IPS-11a (cell line): ENCODE results near the gene ZNF207.
"Not testable (repeated sequence)": the region's sequence is repeated elsewhere in the genome, so short reads cannot be mapped to it uniquely, and the experiment has no call there.

Experiments used
- H3K4me3 ChIP-seq: one replicate; pipeline ENCODE4 v1.5.1; 2013; ENCODE audit warnings: low read depth, low read length, control low read depth

Gene ZNF207

GRCh38 chr17:32385971-32386370, 36.0 kb downstream of the ZNF207 start:
- H3K4me3 ChIP-seq, result no peak overlapping the region

- H3K4me3 ChIP-seq, result no peak overlapping the region
Observed at GRCh38 chr17:32386844-32387243, 36.9 kb downstream of the ZNF207 start.

- not testable (repeated sequence) for H3K4me3 ChIP-seq
Observed at GRCh38 chr17:32388128-32388527, 38.2 kb downstream of the ZNF207 start.

GRCh38 chr17:32388613-32389459, 38.9 kb downstream of the ZNF207 start:
- no peak overlapping the region for H3K4me3 ChIP-seq

GRCh38 chr17:32393904-32394303, 43.9 kb downstream of the ZNF207 start:
- no peak overlapping the region for H3K4me3 ChIP-seq

- no peak overlapping the region for H3K4me3 ChIP-seq
Observed at GRCh38 chr17:32396343-32396742, 46.4 kb downstream of the ZNF207 start.

- H3K4me3 ChIP-seq, result no peak overlapping the region
Observed at GRCh38 chr17:32398946-32399345, 49.0 kb downstream of the ZNF207 start.

- H3K4me3 ChIP-seq, result not testable (repeated sequence)
Observed at GRCh38 chr17:32410085-32410484, 60.1 kb downstream of the ZNF207 start.

GRCh38 chr17:32426894-32427293, 76.9 kb downstream of the ZNF207 start:
- H3K4me3 ChIP-seq, result no peak overlapping the region

- no peak overlapping the region for H3K4me3 ChIP-seq
Observed at GRCh38 chr17:32429598-32429997, 79.6 kb downstream of the ZNF207 start.
